Measurements from ENCODE around the gene UBL4A. TPM values are rescaled to one million over a fixed set of nuclear protein-coding genes. Genes with fewer than 3 reads are reported as not detected.

The UBL4A gene
- total and polyA plus RNA-seq, 7 donors = 38.3 to 118 (median 64.4) TPM

GRCh38 chrX:154463611-154464220, 22.7 kb downstream of the UBL4A start:
- H3K27ac ChIP-seq = no peak overlapping the region
- TF ChIP-seq CTCF (IDR thresholded peaks at IDR 0.05) = no peak
- H3K4me3 ChIP-seq = no peak overlapping the region
- intact Hi-C loops (cut with DNase I) = no loop called here
- H3K36me3 ChIP-seq (ENCODE audit: insufficient read depth in 1 of 2, low read depth in 1 of 2) = peaks cover 0 to 25% of the 10 kb centered on the region in 2 donors
- 87 to 89% (median 87%) methylated on average over 11 to 31 of the region's 36 CpGs for WGBS, 3 donors
- H3K9me3 ChIP-seq = no peaks in the 10 kb centered on the region
- ATAC-seq (no peak), DNase-seq (no peak)
- no peaks in the 10 kb centered on the region for H3K4me1 ChIP-seq
- H3K27me3 ChIP-seq (ENCODE audit: insufficient read depth in 3 of 3, low read length in 2 of 3) = no peaks in the 10 kb centered on the region

GRCh38 chrX:154462396-154462795, 24.0 kb downstream of the UBL4A start:
- ATAC-seq (no peak), DNase-seq (no peak)
- 76 to 82% (median 81%) methylated on average over 2 to 8 of the region's 8 CpGs for WGBS, 3 donors
- intact Hi-C loops (cut with DNase I) = no loop called here
- peaks cover 0 to 21% of the 10 kb centered on the region in 2 donors for H3K36me3 ChIP-seq (ENCODE audit: insufficient read depth in 1 of 2, low read depth in 1 of 2)
- no peak for TF ChIP-seq CTCF (IDR thresholded peaks at IDR 0.05)
- H3K4me1 ChIP-seq = no peaks in the 10 kb centered on the region
- H3K9me3 ChIP-seq = no peaks in the 10 kb centered on the region
- H3K4me3 ChIP-seq = no peak overlapping the region
- H3K27ac ChIP-seq = no peak overlapping the region
- no peaks in the 10 kb centered on the region for H3K27me3 ChIP-seq (ENCODE audit: insufficient read depth in 3 of 3, low read length in 2 of 3)

- DNase-seq (no peak), ATAC-seq (no peak)
- Histone ChIP-seq H3K4me3 (no peak overlapping the region), H3K4me1 (no peaks in the 10 kb centered on the region), H3K27me3 (ENCODE audit: insufficient read depth in 3 of 3, low read length in 2 of 3) (no peaks in the 10 kb centered on the region), H3K27ac (no peak overlapping the region), H3K9me3 (no peaks in the 10 kb centered on the region), H3K36me3 (ENCODE audit: insufficient read depth in 1 of 2, low read depth in 1 of 2) (peaks cover 0 to 9% of the 10 kb centered on the region in 2 donors)
- TF ChIP-seq CTCF (IDR thresholded peaks at IDR 0.05) = no peak
- 78 to 92% (median 83%) methylated on average over 15 to 26 of the region's 26 CpGs for WGBS, 3 donors
- intact Hi-C loops (cut with DNase I) = no loop called here
Measured at GRCh38 chrX:154460326-154460725, 26.1 kb downstream of the UBL4A start.

GRCh38 chrX:154459832-154460231, 26.6 kb downstream of the UBL4A start:
- intact Hi-C loops (cut with DNase I) = no loop called here
- WGBS, 3 donors = 45 to 77% (median 58%) methylated on average over 8 to 14 of the region's 14 CpGs
- no peak for TF ChIP-seq CTCF (IDR thresholded peaks at IDR 0.05)
- no peak for ATAC-seq
- H3K4me1 ChIP-seq = no peaks in the 10 kb centered on the region
- H3K27ac ChIP-seq = no peak overlapping the region
- no peaks in the 10 kb centered on the region for H3K27me3 ChIP-seq (ENCODE audit: insufficient read depth in 3 of 3, low read length in 2 of 3)
- peak overlapping the region; percentile 69 for H3K4me3 ChIP-seq
- no peak for DNase-seq
- peaks cover 0 to 5% of the 10 kb centered on the region in 2 donors for H3K36me3 ChIP-seq (ENCODE audit: insufficient read depth in 1 of 2, low read depth in 1 of 2)
- H3K9me3 ChIP-seq = no peaks in the 10 kb centered on the region

All from psoas muscle (tissue), 8 donors.